Measurements from ENCODE around the gene MRTO4.

DNA sequence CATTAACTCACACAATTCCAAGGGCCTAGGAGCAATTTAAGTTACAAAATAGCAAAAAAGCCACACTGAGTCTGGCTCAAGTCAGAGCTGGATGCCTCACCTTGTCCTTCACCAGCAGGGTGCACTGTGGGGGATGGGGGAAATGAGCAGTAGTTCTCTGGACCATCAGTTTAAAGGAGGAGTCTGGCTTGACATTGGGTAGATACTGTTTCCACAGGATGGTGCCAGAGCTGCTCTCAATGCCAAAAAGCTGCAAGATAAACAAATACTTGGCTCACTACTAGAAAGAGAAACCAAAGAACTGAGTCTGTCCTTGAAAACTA is 19.1 kb upstream of the MRTO4 start:
- TF ChIP-seq, protein P1, sequence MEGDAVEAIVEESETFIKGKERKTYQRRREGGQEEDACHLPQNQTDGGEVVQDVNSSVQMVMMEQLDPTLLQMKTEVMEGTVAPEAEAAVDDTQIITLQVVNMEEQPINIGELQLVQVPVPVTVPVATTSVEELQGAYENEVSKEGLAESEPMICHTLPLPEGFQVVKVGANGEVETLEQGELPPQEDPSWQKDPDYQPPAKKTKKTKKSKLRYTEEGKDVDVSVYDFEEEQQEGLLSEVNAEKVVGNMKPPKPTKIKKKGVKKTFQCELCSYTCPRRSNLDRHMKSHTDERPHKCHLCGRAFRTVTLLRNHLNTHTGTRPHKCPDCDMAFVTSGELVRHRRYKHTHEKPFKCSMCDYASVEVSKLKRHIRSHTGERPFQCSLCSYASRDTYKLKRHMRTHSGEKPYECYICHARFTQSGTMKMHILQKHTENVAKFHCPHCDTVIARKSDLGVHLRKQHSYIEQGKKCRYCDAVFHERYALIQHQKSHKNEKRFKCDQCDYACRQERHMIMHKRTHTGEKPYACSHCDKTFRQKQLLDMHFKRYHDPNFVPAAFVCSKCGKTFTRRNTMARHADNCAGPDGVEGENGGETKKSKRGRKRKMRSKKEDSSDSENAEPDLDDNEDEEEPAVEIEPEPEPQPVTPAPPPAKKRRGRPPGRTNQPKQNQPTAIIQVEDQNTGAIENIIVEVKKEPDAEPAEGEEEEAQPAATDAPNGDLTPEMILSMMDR (IDR thresholded peaks at IDR 0.05) = no peak
- TF ChIP-seq POLR2A (IDR thresholded peaks at IDR 0.05) = no peak

Measured in uterus (tissue), 2 donors.